ENCODE results near the gene MLST8.

DNA sequence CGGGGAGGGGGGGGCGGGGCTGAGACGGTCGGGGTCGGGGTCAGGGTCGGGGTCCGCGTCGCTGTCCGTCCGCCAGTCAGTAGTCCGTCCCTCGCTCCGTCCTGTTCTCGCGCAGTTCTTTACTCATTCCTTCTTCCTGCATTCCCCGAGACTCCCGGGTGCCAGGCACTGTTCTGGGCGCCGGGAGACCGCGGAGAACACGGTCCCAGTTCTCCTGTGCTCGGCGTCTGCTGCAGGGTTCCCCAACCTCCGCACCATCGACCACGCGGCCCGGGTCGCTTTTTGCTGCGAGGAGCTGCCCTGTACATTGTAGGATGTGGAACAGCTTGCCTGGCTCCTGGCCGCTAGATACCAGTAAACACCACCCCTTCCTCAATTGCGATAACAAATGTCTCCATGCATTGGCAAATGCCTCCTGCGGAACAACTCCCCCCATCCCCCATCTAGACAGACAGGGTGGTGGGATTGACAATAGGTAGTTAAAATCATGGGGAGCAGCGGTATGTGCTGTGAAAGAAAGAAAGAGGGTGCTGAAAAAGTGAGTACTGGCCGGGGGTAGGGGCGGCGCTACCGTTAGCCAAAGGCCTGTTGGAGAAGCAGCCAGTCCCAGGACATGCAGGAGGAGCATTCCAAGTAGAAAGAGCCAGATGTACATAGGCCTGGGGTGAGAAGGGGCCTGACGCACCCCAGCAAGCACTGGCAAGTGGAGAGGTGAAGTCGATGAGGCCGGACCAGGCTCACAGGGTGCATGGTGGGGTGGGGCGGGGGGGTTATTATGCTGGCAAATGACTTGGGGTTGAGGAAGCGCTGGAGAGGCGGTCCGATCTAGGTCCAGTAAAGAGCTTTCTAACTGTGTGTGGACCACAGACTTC, 49.0 kb upstream of the MLST8 start:
- TF ChIP-seq CTCF (conservative IDR thresholded peaks at IDR 0.05) (no peak), ZFX (IDR thresholded peaks at IDR 0.05) (no peak)
